Measurements from ENCODE around the gene AP2S1.

Gene AP2S1

DNA sequence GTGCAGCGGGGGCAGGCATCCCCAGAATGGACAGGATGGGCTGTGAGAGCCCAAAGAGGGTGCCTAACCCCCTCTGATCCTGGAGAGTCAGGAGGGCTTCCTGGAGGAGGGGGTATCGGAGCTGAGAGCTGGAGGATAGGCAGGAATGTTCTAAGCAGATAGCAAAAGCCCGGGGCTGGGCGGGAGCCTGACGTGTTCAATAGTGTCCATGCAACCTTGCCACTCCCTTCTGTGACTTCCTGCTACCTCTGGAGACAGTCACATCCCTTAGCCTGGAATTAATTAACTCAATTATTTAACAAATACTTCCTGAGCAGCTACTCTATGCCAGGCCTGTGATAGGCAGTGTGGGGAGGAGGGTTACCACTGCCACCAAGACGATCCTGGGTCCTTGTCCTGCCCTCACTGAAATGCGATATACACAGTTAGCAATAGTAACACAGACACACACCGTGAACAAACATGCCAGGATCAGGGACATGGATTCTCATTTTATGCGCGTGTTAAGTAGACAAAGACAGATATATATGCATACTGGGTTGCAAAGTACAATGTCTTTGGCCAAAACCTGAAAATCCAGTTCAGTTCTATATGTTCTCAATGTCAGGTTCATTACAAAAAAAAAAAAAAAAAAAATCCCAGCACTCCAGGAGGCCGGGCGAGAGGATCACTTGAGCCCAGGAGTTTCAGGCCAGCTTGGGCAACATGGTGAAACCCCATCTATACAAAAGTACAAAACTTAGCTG is 10.7 kb downstream of the AP2S1 start:
- H3K4me3 ChIP-seq (ENCODE audit: low read depth, low read length): no peak overlapping the region
- no peak for DNase-seq (ENCODE audit: low read depth)
- TF ChIP-seq, protein P1, sequence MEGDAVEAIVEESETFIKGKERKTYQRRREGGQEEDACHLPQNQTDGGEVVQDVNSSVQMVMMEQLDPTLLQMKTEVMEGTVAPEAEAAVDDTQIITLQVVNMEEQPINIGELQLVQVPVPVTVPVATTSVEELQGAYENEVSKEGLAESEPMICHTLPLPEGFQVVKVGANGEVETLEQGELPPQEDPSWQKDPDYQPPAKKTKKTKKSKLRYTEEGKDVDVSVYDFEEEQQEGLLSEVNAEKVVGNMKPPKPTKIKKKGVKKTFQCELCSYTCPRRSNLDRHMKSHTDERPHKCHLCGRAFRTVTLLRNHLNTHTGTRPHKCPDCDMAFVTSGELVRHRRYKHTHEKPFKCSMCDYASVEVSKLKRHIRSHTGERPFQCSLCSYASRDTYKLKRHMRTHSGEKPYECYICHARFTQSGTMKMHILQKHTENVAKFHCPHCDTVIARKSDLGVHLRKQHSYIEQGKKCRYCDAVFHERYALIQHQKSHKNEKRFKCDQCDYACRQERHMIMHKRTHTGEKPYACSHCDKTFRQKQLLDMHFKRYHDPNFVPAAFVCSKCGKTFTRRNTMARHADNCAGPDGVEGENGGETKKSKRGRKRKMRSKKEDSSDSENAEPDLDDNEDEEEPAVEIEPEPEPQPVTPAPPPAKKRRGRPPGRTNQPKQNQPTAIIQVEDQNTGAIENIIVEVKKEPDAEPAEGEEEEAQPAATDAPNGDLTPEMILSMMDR (IDR thresholded peaks at IDR 0.05; ENCODE audit: low read depth, low read length, missing control alignments): no peak

DNA sequence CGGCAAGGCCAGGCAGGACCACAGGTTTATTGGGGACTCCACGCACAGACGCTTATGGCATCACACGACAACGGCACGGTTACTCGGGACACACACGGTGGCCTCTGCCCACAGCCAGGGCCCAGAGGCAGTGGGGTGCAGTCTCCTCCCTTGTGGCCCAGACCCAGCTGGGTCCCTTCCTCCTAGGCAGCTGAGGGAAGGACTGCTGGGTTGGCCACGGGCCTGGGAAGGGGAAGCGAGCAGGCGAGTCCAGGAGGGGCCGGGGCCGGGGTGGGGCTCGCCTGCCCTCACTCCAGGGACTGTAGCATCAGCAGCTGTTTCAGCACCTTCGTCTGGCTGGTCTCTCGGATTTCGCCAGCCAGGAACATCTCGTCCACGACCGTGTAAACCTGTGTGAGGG is 12.5 kb downstream of the AP2S1 start:
- no peak for DNase-seq (ENCODE audit: low read depth)

DNA sequence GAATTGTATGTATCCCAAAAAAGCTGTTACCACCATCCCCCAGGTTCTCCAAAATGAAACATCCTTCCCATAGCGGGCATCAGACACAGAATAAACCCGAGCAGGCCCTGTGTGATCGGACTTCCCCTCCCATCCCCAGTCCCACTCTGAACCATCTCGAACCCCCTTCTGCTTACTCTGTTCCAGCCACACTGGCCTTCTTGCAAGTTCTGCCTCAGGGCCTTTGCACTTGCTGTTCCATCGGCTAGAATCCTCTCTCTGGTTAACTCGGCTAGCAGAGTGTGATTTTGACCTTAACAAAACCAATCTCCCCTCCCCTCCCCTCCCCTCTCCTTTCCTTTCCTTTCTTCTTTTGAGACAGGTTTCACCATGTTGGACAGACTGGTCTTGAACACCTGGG is 15.7 kb downstream of the AP2S1 start:
- no peak for DNase-seq (ENCODE audit: low read depth)

More for the DNA sequence above, 12.5 kb downstream of the AP2S1 start:
- no peak overlapping the region for H3K4me3 ChIP-seq (ENCODE audit: low read depth, low read length)
- TF ChIP-seq, protein P1 (IDR thresholded peaks at IDR 0.05; ENCODE audit: low read depth, low read length, missing control alignments): no peak

DNA sequence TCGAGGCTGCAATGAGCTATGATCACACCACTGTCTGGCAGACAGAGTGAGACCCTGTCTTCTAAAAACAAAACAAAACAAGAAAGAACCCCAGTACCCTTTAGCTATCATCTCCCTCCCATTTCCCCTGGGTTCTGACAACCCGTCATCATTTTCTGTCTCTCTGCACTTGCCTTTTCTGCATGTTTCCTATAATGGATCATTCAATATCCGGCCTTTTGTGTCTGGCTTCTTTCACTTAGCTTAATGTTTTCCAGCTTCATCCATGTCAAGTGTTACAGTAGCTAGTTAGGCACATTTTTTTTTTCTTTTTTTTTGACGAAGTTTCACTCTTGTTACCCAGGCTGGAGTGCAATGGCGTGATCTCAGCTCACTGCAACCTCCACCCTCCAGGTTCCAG is 16.5 kb downstream of the AP2S1 start:
- no peak overlapping the region for H3K4me3 ChIP-seq (ENCODE audit: low read depth, low read length)
- no peak for DNase-seq (ENCODE audit: low read depth)
- TF ChIP-seq, protein P1 (IDR thresholded peaks at IDR 0.05; ENCODE audit: low read depth, low read length, missing control alignments): no peak

More for the DNA sequence above, 15.7 kb downstream of the AP2S1 start:
- H3K4me3 ChIP-seq (ENCODE audit: low read depth, low read length): no peak overlapping the region
- TF ChIP-seq, protein P1 (IDR thresholded peaks at IDR 0.05; ENCODE audit: low read depth, low read length, missing control alignments): no peak

DNA sequence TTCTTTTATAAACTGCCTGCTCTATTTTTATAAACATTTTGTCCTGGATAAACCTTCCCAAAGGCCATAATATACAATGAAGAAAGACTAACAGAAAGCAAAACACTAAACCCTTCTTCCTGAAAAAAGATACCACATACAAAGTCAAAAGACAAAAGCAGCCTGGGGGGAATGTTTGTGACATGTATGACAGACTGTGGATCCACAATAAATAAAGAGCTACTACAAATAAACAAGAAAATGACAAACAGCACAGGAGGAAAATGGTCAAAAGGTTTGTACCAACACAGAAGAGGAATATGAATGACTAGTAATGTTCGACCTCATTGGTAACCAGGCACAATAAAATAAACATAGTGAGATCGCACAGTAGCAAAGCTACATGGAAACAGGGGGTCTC is 19.8 kb downstream of the AP2S1 start:
- no peak for DNase-seq (ENCODE audit: low read depth)
- no peak overlapping the region for H3K4me3 ChIP-seq (ENCODE audit: low read depth, low read length)
- TF ChIP-seq, protein P1 (IDR thresholded peaks at IDR 0.05; ENCODE audit: low read depth, low read length, missing control alignments): no peak

DNA sequence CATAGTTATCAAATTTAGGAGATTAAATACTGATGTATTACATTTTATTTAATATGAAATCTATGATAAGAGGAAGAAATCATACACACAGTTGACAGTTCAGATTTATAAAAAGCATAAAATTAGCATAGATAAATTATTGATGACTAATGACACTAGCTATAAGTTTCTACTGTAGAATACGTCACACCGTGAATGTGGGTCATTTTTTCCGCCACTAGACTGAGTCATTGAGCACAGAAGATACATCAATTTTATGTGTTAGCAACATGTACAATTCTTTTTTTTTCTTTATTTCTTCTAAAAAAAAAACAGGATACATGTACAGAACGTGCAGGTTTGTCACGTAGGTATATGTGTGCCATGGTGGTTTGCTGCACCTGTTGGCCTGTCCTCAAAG is 22.2 kb downstream of the AP2S1 start:
- no peak for DNase-seq (ENCODE audit: low read depth)
- H3K4me3 ChIP-seq (ENCODE audit: low read depth, low read length): no peak overlapping the region
- TF ChIP-seq, protein P1 (IDR thresholded peaks at IDR 0.05; ENCODE audit: low read depth, low read length, missing control alignments): no peak

DNA sequence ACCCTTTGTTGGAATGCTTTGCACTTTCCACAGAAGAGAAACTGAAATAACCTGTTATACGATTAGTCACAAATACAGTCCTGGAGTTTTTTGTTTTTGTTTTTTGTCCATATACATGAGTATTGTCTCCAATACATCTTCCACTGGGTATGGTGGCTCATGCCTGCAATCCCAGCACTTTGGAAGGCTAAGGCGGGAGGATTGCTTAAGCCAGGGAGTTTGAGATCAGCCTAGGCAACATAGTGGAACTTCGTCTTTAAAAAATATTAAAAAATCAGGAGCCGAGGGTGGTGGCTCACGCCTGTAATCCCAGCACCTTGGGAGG is 25.0 kb downstream of the AP2S1 start:
- TF ChIP-seq, protein P1 (IDR thresholded peaks at IDR 0.05; ENCODE audit: low read depth, low read length, missing control alignments): no peak
- no peak overlapping the region for H3K4me3 ChIP-seq (ENCODE audit: low read depth, low read length)
- no peak for DNase-seq (ENCODE audit: low read depth)

All from GM12864 (cell line).